GM12878 (cell line): ENCODE data around the gene PEX16. TPM values are rescaled to one million over a fixed set of nuclear protein-coding genes. Genes with fewer than 3 reads are reported as not detected.

ENCODE experiments used
- ATAC-seq: fragments of 200-7000 bp; cut with Tn5 transposase; 3 replicates; pipeline ENCODE4 v1.9.1; 2020; ENCODE audit warnings: mild to moderate bottlenecking, moderate library complexity
- BruUV-seq: library from RNA; stranded (reverse); fragments of 400-500 nt; replicated peaks from 2 replicates; lab custom pipeline; 2021; lab: Mats Ljungman, UMichigan
- CTCF ChIA-PET: fragments of 300-600 bp; sonication (Branson Sonifier 250); formaldehyde crosslinking; extraction: SDS; loops from one replicate; lab custom pipeline; 2021; ENCODE audit warnings: inconsistent platforms; lab: Yijun Ruan, JAX
- POLR2A ChIA-PET: fragments of 350-600 bp; formaldehyde crosslinking; extraction: SDS; loops from one replicate; lab custom pipeline; 2021; ENCODE audit warnings: inconsistent platforms; lab: Charles Lee
- RAD21 ChIA-PET: fragments of 300-600 bp; sonication (Branson Sonifier 250); formaldehyde crosslinking; loops from one replicate; lab custom pipeline; 2023; ENCODE audit warnings: antibody characterized with exemption; ENCODE audit not compliant: unreplicated experiment; lab: Charles Lee
- SMC1A ChIA-PET: fragments of 300-600 bp; sonication (Branson Sonifier 250); formaldehyde crosslinking; loops from one replicate; lab custom pipeline; 2023; ENCODE audit not compliant: unreplicated experiment, uncharacterized antibody; lab: Charles Lee
- DNase-seq: peaks from one replicate; pipeline ENCODE4 v3.0.0-alpha.2; 2011; ENCODE audit warnings: low read depth, low spot score
- FAIRE-seq: peaks from 3 replicates; lab custom pipeline; 2011; peaks lifted over from hg19 to GRCh38; lab: Jason Lieb, UNC
- H2AFZ ChIP-seq: 2 replicates; pipeline ENCODE4 v1.6.0; 2011; ENCODE audit warnings: low read depth, low read length, control low read depth; ENCODE audit not compliant: control insufficient read depth
- H3K27ac ChIP-seq: 2 replicates; pipeline ENCODE4 v1.5.1; 2011; ENCODE audit warnings: control low read depth; ENCODE audit not compliant: control insufficient read depth, insufficient read depth
- H3K27me3 ChIP-seq, 2 experiments: replicated peaks in 1 of 2; 2 replicates each; pipeline versions ENCODE4 v1.6.0 to v1.6.1; 2011; ENCODE audit warnings: low read length in 1 of 2; ENCODE audit not compliant: control insufficient read depth in 2 of 2, insufficient read depth in 2 of 2
- H3K36me3 ChIP-seq, 2 experiments: 2 replicates each; pipeline ENCODE4 v1.5.1; 2011; ENCODE audit warnings: low read length in 1 of 2; ENCODE audit not compliant: control insufficient read depth in 2 of 2, insufficient read depth in 2 of 2
- H3K4me1 ChIP-seq: 2 replicates; pipeline ENCODE4 v1.6.1; 2011; ENCODE audit warnings: mild to moderate bottlenecking, low read length, moderate library complexity, mixed read lengths; ENCODE audit not compliant: control insufficient read depth, insufficient read depth
- H3K4me2 ChIP-seq: 2 replicates; pipeline ENCODE4 v1.6.0; 2011; ENCODE audit warnings: control low read depth; ENCODE audit not compliant: control insufficient read depth, insufficient read depth
- H3K4me3 ChIP-seq: fragments of 200-600 bp; sonication (generic); 2 replicates; pipeline ENCODE4 v1.5.1; 2016
- H3K79me2 ChIP-seq: 2 replicates; pipeline ENCODE4 v1.6.0; 2011; ENCODE audit warnings: low read length; ENCODE audit not compliant: control insufficient read depth, insufficient read depth
- H3K9ac ChIP-seq: 2 replicates; pipeline ENCODE4 v1.8.0; 2011; ENCODE audit warnings: low read length, control low read depth, mixed read lengths; ENCODE audit not compliant: control insufficient read depth, insufficient read depth
- H3K9me3 ChIP-seq: replicated peaks from 3 replicates; pipeline ENCODE4 v1.5.1; 2011; ENCODE audit warnings: mild to moderate bottlenecking, low read length; ENCODE audit not compliant: control insufficient read depth, insufficient read depth
- H4K20me1 ChIP-seq: 2 replicates; pipeline ENCODE4 v1.6.0; 2011; ENCODE audit not compliant: control insufficient read depth, insufficient read depth
- SRF ChIP-seq, 2 experiments: IDR thresholded peaks; 2 replicates each; pipeline ENCODE4 v1.6.1; 2011; ENCODE audit warnings: low read depth in 2 of 2, low read length in 2 of 2, mild to moderate bottlenecking in 1 of 2, moderate library complexity in 1 of 2
- SUZ12 ChIP-seq: fragments of 200-600 bp; sonication (generic); IDR thresholded peaks from one replicate; pipeline ENCODE4 v1.6.1; 2018; ENCODE audit warnings: antibody characterized with exemption, mild to moderate bottlenecking; ENCODE audit not compliant: unreplicated experiment
- TARDBP ChIP-seq: IDR thresholded peaks from 2 replicates; pipeline ENCODE4 v1.6.1; 2016; ENCODE audit warnings: borderline replicate concordance
- TCF7 ChIP-seq: IDR thresholded peaks from 2 replicates; pipeline ENCODE4 v1.6.1; 2014; ENCODE audit warnings: antibody characterized with exemption, borderline replicate concordance
- YBX1 ChIP-seq: fragments of 450-650 bp; IDR thresholded peaks from 2 replicates; pipeline ENCODE4 v1.6.1; 2016; ENCODE audit warnings: antibody characterized with exemption
- WGBS: methylation state at CpG from one replicate; pipeline ENCODE4 v1.1.6; 2016; ENCODE audit warnings: low lambda C conversion rate; ENCODE audit not compliant: insufficient replicate concordance, insufficient coverage; ENCODE audit errors: missing lambda C conversion rate; 5-methylcytosine and 5-hydroxymethylcytosine counted together
- in situ Hi-C: fragments of 300-500 bp; cut with MboI; formaldehyde crosslinking; loops from 9 replicates; pipeline ENCODE4 v1.14.3; 2018; ENCODE audit warnings: mixed read lengths
- intact Hi-C: fragments of 100-400 bp; cut with micrococcal nuclease; formaldehyde crosslinking; loops from one replicate; pipeline ENCODE4 v1.14.2; 2022; ENCODE audit not compliant: unreplicated experiment
- polyA plus RNA-seq, 11 experiments: library from polyadenylated mRNA; depleted of rRNA in 4 of 11; unstranded in 6 of 11; stranded (reverse) in 5 of 11; fragments of >200 nt; fragmentation: Nextera tagmentation in 4 of 11; fragmentation: Illumina TruSeq in 1 of 11; extraction: Ambion mirVana in 4 of 11; extraction: Trizol in 1 of 11; gene quantifications; 1 replicate in 1 of 11; 2 replicates in 10 of 11; pipeline versions ENCODE4 v1.2.1 to v1.2.3, GENCODE V29; 2011 to 2016; ENCODE audit warnings: inconsistent platforms in 2 of 11, missing spikeins in 2 of 11, low read depth in 1 of 11
- total RNA-seq, 4 experiments: library from RNA; depleted of rRNA in 3 of 4; stranded (reverse); fragments of >200 nt in 3 of 4; fragmentation: Illumina TruSeq in 1 of 4; extraction: Trizol in 1 of 4; gene quantifications; 2 replicates each; pipeline versions ENCODE4 v1.2.1 to v1.2.3, GENCODE V29; 2013 to 2021
- TF ChIP-seq, protein P1 (sequence below): IDR thresholded peaks from 2 replicates; pipeline ENCODE4 v1.6.1; 2011; ENCODE audit warnings: low read depth, mild to moderate bottlenecking, low read length, moderate library complexity, borderline replicate concordance; ENCODE audit errors: extremely low read depth

PEX16 gene
- total and polyA plus RNA-seq, 10 of the 15 experiments (the other 5 are each of a cell fraction or from before 2014, with no cell fraction given), result 1.4 to 53.5 (median 27.6) TPM

DNA sequence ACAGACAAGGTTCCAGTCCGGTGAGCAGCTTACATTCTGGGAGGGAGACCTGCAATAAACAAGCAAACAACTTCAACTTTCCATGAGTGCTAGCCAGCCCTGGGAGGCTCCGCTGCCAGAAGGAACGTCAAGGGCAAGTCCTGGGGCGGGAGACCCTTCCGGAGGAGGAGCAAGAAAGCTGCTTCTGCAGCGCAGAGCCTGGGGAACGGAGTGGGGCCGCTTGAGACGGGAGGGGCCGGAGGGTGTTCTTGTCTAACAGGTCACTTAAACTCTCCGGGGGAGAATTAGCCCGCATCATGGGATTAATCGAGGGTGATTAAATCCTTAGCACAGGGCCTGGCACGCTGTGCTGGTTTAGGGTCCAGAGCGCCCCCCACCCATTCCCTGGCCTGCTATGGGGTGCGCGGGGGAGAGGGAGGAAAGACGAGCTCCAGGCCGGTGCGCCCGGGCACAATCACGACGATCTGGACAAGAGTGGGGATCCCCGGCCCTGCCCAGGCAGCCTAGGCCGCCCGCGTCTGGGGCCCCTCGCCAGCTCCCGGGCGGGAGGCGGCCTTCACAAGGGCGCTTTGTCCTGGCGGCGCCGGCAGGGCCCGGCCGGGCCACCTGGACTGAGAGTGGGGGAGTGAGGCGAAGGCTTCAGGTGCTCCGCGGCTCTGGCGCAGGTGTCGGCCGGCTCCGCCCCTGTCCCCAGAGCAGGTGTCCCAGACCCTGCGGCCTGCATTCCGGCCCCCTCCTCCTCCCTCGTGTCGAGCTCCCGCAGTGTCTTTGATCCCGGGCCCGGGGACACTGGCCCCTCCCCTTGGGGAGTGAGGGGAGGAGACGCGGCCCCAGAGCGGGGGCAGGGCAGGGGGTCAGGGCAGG, 4.1 kb upstream of the PEX16 start:
- H3K4me2 ChIP-seq, result peak overlapping the region; percentile 66; the same call in 1 of the 2 replicates
- no peaks in the 10 kb centered on the region; the same call in 2 of the 3 replicates for H3K9me3 ChIP-seq
- peaks cover 9% of the 10 kb centered on the region for H3K79me2 ChIP-seq
- POLR2A ChIA-PET, result no interaction called here
- DNase-seq, result no peak
- no peak overlapping the region for H3K9ac ChIP-seq
- no peaks in the 10 kb centered on the region for H4K20me1 ChIP-seq
- no peak for TF ChIP-seq TCF7
- TF ChIP-seq SRF (IDR thresholded peaks at IDR 0.05; ENCODE audit: low read depth in 2 of 2, low read length in 2 of 2), result no peak
- TF ChIP-seq, protein P1, sequence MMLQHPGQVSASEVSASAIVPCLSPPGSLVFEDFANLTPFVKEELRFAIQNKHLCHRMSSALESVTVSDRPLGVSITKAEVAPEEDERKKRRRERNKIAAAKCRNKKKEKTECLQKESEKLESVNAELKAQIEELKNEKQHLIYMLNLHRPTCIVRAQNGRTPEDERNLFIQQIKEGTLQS, result no peak
- TF ChIP-seq YBX1, result no peak
- TF ChIP-seq TARDBP, result no peak
- TF ChIP-seq SUZ12, result peak; percentile 94
- TF ChIP-seq, all 136 proteins: peak for 1
- Histone ChIP-seq H3K27me3 (peaks cover 6 to 18% of the 10 kb centered on the region in 2 experiments; a peak in 3 of 4 replicates), H3K27ac (no peak overlapping the region), H3K4me3 (no peak overlapping the region; the same call in 1 of the 2 replicates), H3K4me1 (peaks cover 9% of the 10 kb centered on the region), H2AFZ (no peak overlapping the region), H3K36me3 (no peaks in the 10 kb centered on the region)
- ChIA-PET SMC1A (no interaction called here), CTCF (interaction anchor here (0.8 kb wide), 1 partner anchor 49 kb away, joined by 3 read pairs; no protein-coding TSS in a partner anchor), RAD21 (interaction anchor here (0.6 kb wide), 1 partner anchor 13 kb away, joined by 4 read pairs; no protein-coding TSS in a partner anchor)
- ATAC-seq (no peak), FAIRE-seq (no peak)
- intact Hi-C loops (no loop called here), in situ Hi-C loops (no loop called here)
- no TSS peak for BruUV-seq
- 44% methylated on average over 51 of the region's 54 CpGs for WGBS
